CD8-positive, alpha-beta memory T cell (primary cell): ENCODE results near the gene HMCN2. TPM values are rescaled to one million over a fixed set of nuclear protein-coding genes. Genes with fewer than 3 reads are reported as not detected.

Experiments
- CTCF ChIA-PET: fragments of 350-600 bp; sonication (Branson Sonifier 250); formaldehyde crosslinking; loops from one replicate; lab custom pipeline; 2021; ENCODE audit warnings: antibody characterized with exemption; lab: Charles Lee
- POLR2A ChIA-PET: fragments of 350-600 bp; sonication (Branson Sonifier 250); formaldehyde crosslinking; loops from one replicate; lab custom pipeline; 2021; ENCODE audit warnings: antibody characterized with exemption; lab: Charles Lee
- DNase-seq, 5 donors: peaks; one replicate each; pipeline versions ENCODE4 v3.0.0 to v3.0.0-alpha.2; 2020 to 2022; ENCODE audit warnings: mixed read lengths in 1 of 5
- H3K27ac ChIP-seq: one replicate; pipeline ENCODE4 v1.7.0; 2013; ENCODE audit warnings: low read depth, mild to moderate bottlenecking, low read length, moderate library complexity
- H3K27me3 ChIP-seq: 2 replicates; pipeline ENCODE4 v1.7.0; 2013; ENCODE audit warnings: low read length, mild to moderate bottlenecking; ENCODE audit not compliant: insufficient read depth, poor library complexity, severe bottlenecking
- H3K36me3 ChIP-seq: 2 replicates; pipeline ENCODE4 v1.7.0; 2013; ENCODE audit warnings: mild to moderate bottlenecking, low read length, moderate library complexity; ENCODE audit not compliant: insufficient read depth
- H3K4me1 ChIP-seq: 2 replicates; pipeline ENCODE4 v1.7.0; 2013; ENCODE audit warnings: mild to moderate bottlenecking, low read length, moderate library complexity; ENCODE audit not compliant: insufficient read depth
- H3K4me3 ChIP-seq: 2 replicates; pipeline ENCODE4 v1.7.0; 2013; ENCODE audit warnings: mild to moderate bottlenecking, low read length
- H3K9me3 ChIP-seq: 2 replicates; pipeline ENCODE4 v1.7.0; 2013; ENCODE audit warnings: mild to moderate bottlenecking, low read length
- H3K27ac Mint-ChIP-seq, 8 donors: one replicate each; pipeline ENCODE4 v1.8.0; 2020 to 2021; ENCODE audit warnings: mixed read lengths in 8 of 8, mild to moderate bottlenecking in 6 of 8, inconsistent platforms in 3 of 8, moderate library complexity in 3 of 8
- H3K27me3 Mint-ChIP-seq, 2 donors: one replicate each; pipeline ENCODE4 v1.8.0; 2020 to 2021; ENCODE audit warnings: mixed read lengths in 2 of 2, mild to moderate bottlenecking in 1 of 2, moderate library complexity in 1 of 2
- H3K36me3 Mint-ChIP-seq, 3 donors: one replicate each; pipeline ENCODE4 v1.8.0; 2020 to 2021; ENCODE audit warnings: mixed read lengths in 3 of 3, inconsistent platforms in 1 of 3, mild to moderate bottlenecking in 1 of 3
- H3K4me1 Mint-ChIP-seq, 3 donors: one replicate each; pipeline ENCODE4 v1.8.0; 2020 to 2021; ENCODE audit warnings: mixed read lengths in 3 of 3, inconsistent platforms in 1 of 3, mild to moderate bottlenecking in 1 of 3
- H3K4me3 Mint-ChIP-seq, 7 donors: one replicate each; pipeline ENCODE4 v1.8.0; 2020 to 2021; ENCODE audit warnings: mixed read lengths in 7 of 7, mild to moderate bottlenecking in 6 of 7, moderate library complexity in 4 of 7, inconsistent platforms in 2 of 7
- H3K9me3 Mint-ChIP-seq, 5 donors: one replicate each; pipeline ENCODE4 v1.8.0; 2020 to 2022; ENCODE audit warnings: mixed read lengths in 5 of 5, mild to moderate bottlenecking in 3 of 5, moderate library complexity in 2 of 5, inconsistent platforms in 1 of 5
- polyA plus RNA-seq: library from polyadenylated mRNA; unstranded; fragments of 300-500 nt; fragmentation: Illumina TruSeq; gene quantifications from one replicate; pipeline ENCODE4 v1.2.3, GENCODE V29; 2021
- total RNA-seq, 2 experiments: library from RNA; stranded (reverse); gene quantifications; one replicate each; pipeline ENCODE4 v1.2.3, GENCODE V29; 2021

Gene HMCN2
- total and polyA plus RNA-seq, 3 experiments from 2014 or later = not detected

DNA sequence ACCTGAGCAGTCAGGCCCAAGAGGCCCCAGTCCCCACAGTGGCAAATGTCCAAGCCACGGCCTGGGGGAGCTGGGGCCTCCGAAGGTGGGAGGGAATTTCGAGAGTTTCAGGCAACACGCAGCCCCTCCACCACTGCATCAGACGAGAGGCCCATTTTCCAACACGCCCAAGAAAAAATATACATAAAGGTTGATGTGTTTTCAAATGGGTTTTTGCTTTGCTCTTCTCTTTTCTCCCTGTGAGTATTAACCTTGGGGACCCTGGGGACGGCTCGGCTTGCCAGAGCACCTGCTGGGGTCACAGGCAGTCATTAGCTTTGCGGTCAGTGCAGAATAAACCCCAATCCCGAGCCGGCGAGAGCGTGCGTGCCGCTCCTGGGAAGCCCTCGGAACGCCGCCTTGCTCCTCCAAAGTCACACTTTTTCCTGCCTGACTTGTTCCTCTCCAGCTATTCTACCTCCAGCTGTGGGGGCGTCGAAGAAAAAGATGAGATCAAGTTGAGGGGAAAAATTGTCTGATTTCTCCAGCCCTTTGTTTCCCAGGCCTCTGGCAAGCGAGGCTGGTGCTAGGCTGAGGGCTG lies 210.7 kb downstream of the HMCN2 start:
- Histone ChIP-seq H3K4me1 (no peaks in the 10 kb centered on the region), H3K4me3 (no peak overlapping the region), H3K36me3 (no peaks in the 10 kb centered on the region), H3K27ac (no peak overlapping the region), H3K27me3 (peaks cover 6% of the 10 kb centered on the region), H3K9me3 (no peaks in the 10 kb centered on the region)
- DNase-seq = no peak
- Mint-ChIP-seq H3K9me3 (no peaks in the 10 kb centered on the region), H3K36me3 (no peaks in the 10 kb centered on the region), H3K4me1 (peaks cover 0 to 5% (median 0%) of the 10 kb centered on the region in 3 donors), H3K27ac (no peak overlapping the region), H3K4me3 (no peak overlapping the region), H3K27me3 (peaks cover 9 to 33% of the 10 kb centered on the region in 2 donors)
- POLR2A ChIA-PET = no interaction called here
- CTCF ChIA-PET = interaction anchor here (1.2 kb wide), 1 partner anchor 16 kb away, joined by 3 read pairs; no protein-coding TSS in a partner anchor

GRCh38 chr9:130477564-130477963 lies 212.0 kb downstream of the HMCN2 start:
- Histone ChIP-seq H3K36me3 (no peaks in the 10 kb centered on the region), H3K9me3 (no peaks in the 10 kb centered on the region), H3K4me1 (no peaks in the 10 kb centered on the region), H3K27me3 (peaks cover 6% of the 10 kb centered on the region), H3K27ac (no peak overlapping the region), H3K4me3 (no peak overlapping the region)
- ChIA-PET POLR2A (no interaction called here), CTCF (no interaction called here)
- no peaks in the 10 kb centered on the region for H3K36me3 Mint-ChIP-seq
- H3K4me1 Mint-ChIP-seq = peaks cover 0 to 5% (median 0%) of the 10 kb centered on the region in 3 donors
- DNase-seq = no peak
- H3K27ac Mint-ChIP-seq = no peak overlapping the region
- no peaks in the 10 kb centered on the region for H3K9me3 Mint-ChIP-seq
- H3K4me3 Mint-ChIP-seq = no peak overlapping the region
- peaks cover 12 to 23% of the 10 kb centered on the region in 2 donors for H3K27me3 Mint-ChIP-seq

- H3K4me3 ChIP-seq = no peak overlapping the region
- ChIA-PET CTCF (no interaction called here), POLR2A (no interaction called here)
- H3K27me3 ChIP-seq = peaks cover under 1% of the 10 kb centered on the region
- no peaks in the 10 kb centered on the region for H3K9me3 ChIP-seq
- Mint-ChIP-seq H3K4me1 (peaks cover 0 to 5% (median 0%) of the 10 kb centered on the region in 3 donors), H3K4me3 (no peak overlapping the region), H3K9me3 (no peaks in the 10 kb centered on the region), H3K27me3 (peaks cover 14 to 21% of the 10 kb centered on the region in 2 donors), H3K36me3 (no peaks in the 10 kb centered on the region), H3K27ac (no peak overlapping the region)
- no peaks in the 10 kb centered on the region for H3K36me3 ChIP-seq
- H3K27ac ChIP-seq = no peak overlapping the region
- no peak for DNase-seq
- H3K4me1 ChIP-seq = no peaks in the 10 kb centered on the region
Observed at GRCh38 chr9:130478152-130478551, 212.6 kb downstream of the HMCN2 start.

- POLR2A ChIA-PET = no interaction called here
- no peak overlapping the region for H3K4me3 ChIP-seq
- Mint-ChIP-seq H3K4me1 (peaks cover 0 to 4% (median 0%) of the 10 kb centered on the region in 3 donors), H3K36me3 (no peaks in the 10 kb centered on the region), H3K9me3 (no peaks in the 10 kb centered on the region), H3K4me3 (peak overlapping the region in 1 of 7 donors; percentile 32), H3K27me3 (peaks cover 14 to 24% of the 10 kb centered on the region in 2 donors), H3K27ac (no peak overlapping the region)
- H3K27ac ChIP-seq = no peak overlapping the region
- H3K27me3 ChIP-seq = no peaks in the 10 kb centered on the region
- no peak for DNase-seq
- H3K9me3 ChIP-seq = no peaks in the 10 kb centered on the region
- CTCF ChIA-PET = no interaction called here
- H3K4me1 ChIP-seq = no peaks in the 10 kb centered on the region
- no peaks in the 10 kb centered on the region for H3K36me3 ChIP-seq
Observed at GRCh38 chr9:130478736-130479575, 213.4 kb downstream of the HMCN2 start.

- Histone ChIP-seq H3K36me3 (no peaks in the 10 kb centered on the region), H3K4me1 (no peaks in the 10 kb centered on the region), H3K27me3 (no peaks in the 10 kb centered on the region), H3K9me3 (no peaks in the 10 kb centered on the region), H3K4me3 (no peak overlapping the region), H3K27ac (no peak overlapping the region)
- Mint-ChIP-seq H3K27me3 (peaks cover 15 to 26% of the 10 kb centered on the region in 2 donors), H3K27ac (no peak overlapping the region), H3K36me3 (no peaks in the 10 kb centered on the region), H3K4me3 (no peak overlapping the region), H3K4me1 (no peaks in the 10 kb centered on the region), H3K9me3 (no peaks in the 10 kb centered on the region)
- CTCF ChIA-PET = no interaction called here
- POLR2A ChIA-PET = no interaction called here
- no peak for DNase-seq
Observed at GRCh38 chr9:130479587-130479986, 214.0 kb downstream of the HMCN2 start.

GRCh38 chr9:130480673-130481072 lies 215.1 kb downstream of the HMCN2 start:
- peaks cover 14 to 24% of the 10 kb centered on the region in 2 donors for H3K27me3 Mint-ChIP-seq
- no peaks in the 10 kb centered on the region for H3K9me3 ChIP-seq
- no peaks in the 10 kb centered on the region for H3K36me3 Mint-ChIP-seq
- no peak for DNase-seq
- no peaks in the 10 kb centered on the region for H3K9me3 Mint-ChIP-seq
- no peaks in the 10 kb centered on the region for H3K27me3 ChIP-seq
- no peaks in the 10 kb centered on the region for H3K4me1 ChIP-seq
- H3K27ac Mint-ChIP-seq = no peak overlapping the region
- H3K27ac ChIP-seq = no peak overlapping the region
- H3K4me3 Mint-ChIP-seq = no peak overlapping the region
- H3K4me3 ChIP-seq = no peak overlapping the region
- ChIA-PET POLR2A (no interaction called here), CTCF (no interaction called here)
- no peaks in the 10 kb centered on the region for H3K36me3 ChIP-seq
- no peaks in the 10 kb centered on the region for H3K4me1 Mint-ChIP-seq

DNA sequence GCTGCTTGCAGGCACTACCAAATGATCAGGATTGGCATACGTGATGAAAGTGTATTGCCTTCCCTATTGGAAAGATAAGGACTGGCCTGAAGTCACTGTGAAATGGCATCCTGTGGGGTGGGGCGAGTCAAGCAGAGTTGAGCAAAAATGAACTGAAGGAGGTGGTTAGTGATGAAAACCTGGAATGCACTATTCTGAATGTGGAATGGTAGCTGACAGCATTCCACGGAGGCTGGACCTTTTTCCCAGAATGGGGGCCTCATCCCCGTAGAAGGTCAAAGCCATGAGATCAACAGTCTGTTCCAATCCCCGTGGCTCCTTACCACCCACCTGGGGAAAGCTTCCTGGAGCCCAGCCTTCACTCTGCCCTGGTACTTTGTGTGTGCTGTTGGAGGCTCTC lies 216.9 kb downstream of the HMCN2 start:
- Histone ChIP-seq H3K4me3 (no peak overlapping the region), H3K4me1 (no peaks in the 10 kb centered on the region), H3K27me3 (no peaks in the 10 kb centered on the region), H3K36me3 (no peaks in the 10 kb centered on the region), H3K27ac (no peak overlapping the region), H3K9me3 (no peaks in the 10 kb centered on the region)
- Mint-ChIP-seq H3K4me3 (no peak overlapping the region), H3K9me3 (no peaks in the 10 kb centered on the region), H3K4me1 (no peaks in the 10 kb centered on the region), H3K27ac (no peak overlapping the region), H3K27me3 (peaks cover 14 to 25% of the 10 kb centered on the region in 2 donors), H3K36me3 (no peaks in the 10 kb centered on the region)
- POLR2A ChIA-PET = no interaction called here
- CTCF ChIA-PET = no interaction called here
- no peak for DNase-seq

DNA sequence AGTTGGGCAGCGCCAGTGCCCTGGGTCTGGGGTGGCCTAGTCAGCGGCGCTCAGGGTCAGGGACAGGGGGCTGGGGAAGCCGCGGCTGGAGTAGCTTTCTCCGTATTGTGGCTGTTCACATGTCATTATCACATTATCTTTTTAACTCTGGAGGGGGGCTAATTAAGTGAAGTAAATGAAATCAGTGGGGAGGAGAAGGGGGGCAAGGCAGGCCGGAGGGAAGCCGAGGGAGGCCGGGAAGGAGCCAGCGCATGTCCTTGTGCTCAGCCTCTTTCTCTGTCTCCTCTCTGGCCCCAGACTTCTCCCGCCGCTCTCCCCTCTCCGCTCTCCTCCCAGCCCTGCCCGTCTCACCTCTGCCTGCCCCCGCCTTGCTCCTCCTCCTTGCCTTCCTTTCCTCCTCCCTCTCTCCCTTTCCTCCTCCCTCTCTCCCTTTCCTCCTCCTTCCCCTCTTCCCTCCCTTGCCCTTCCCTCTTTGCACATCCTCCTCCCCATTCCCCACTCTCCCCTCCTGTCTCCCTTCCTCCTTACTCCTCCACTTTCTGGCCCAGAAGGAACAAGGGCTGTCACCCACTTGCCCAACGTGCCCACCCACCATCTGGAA lies 217.9 kb downstream of the HMCN2 start:
- ChIA-PET CTCF (no interaction called here), POLR2A (no interaction called here)
- no peaks in the 10 kb centered on the region for H3K9me3 ChIP-seq
- peaks cover 14 to 28% of the 10 kb centered on the region in 2 donors for H3K27me3 Mint-ChIP-seq
- H3K27ac ChIP-seq = no peak overlapping the region
- DNase-seq = no peak
- H3K4me3 ChIP-seq = no peak overlapping the region
- H3K4me3 Mint-ChIP-seq = no peak overlapping the region
- H3K27ac Mint-ChIP-seq = no peak overlapping the region
- H3K4me1 Mint-ChIP-seq = no peaks in the 10 kb centered on the region
- H3K27me3 ChIP-seq = no peaks in the 10 kb centered on the region
- H3K36me3 ChIP-seq = no peaks in the 10 kb centered on the region
- H3K9me3 Mint-ChIP-seq = no peaks in the 10 kb centered on the region
- H3K36me3 Mint-ChIP-seq = no peaks in the 10 kb centered on the region
- no peaks in the 10 kb centered on the region for H3K4me1 ChIP-seq
